Left renal pelvis (tissue), 4 donors: Measurements from ENCODE around the gene ARFGEF2. TPM values are rescaled to one million over a fixed set of nuclear protein-coding genes. Genes with fewer than 3 reads are reported as not detected.
"Not testable (repeated sequence)": the region's sequence is repeated elsewhere in the genome, so short reads cannot be mapped to it uniquely, and the experiment has no call there.

ENCODE experiments used
- DNase-seq, 4 donors: peaks; one replicate each; pipeline ENCODE4 v3.0.0-alpha.2; 2013; ENCODE audit warnings: low read depth in 4 of 4, low spot score in 3 of 4
- polyA plus RNA-seq, 4 donors: library from polyadenylated mRNA; unstranded; fragments of 120-200 nt; gene quantifications; one replicate each; pipeline ENCODE4 v1.2.1, GENCODE V29; 2013; ENCODE audit not compliant: insufficient read length in 4 of 4

ARFGEF2 gene
- polyA plus RNA-seq, 4 donors, result 15.7 to 29.2 (median 28.7) TPM

- no peak for DNase-seq
Observed at GRCh38 chr20:48926821-48927220, 5.3 kb downstream of the ARFGEF2 start.

- no peak for DNase-seq
Observed at GRCh38 chr20:48928832-48929725, 7.6 kb downstream of the ARFGEF2 start.

DNA sequence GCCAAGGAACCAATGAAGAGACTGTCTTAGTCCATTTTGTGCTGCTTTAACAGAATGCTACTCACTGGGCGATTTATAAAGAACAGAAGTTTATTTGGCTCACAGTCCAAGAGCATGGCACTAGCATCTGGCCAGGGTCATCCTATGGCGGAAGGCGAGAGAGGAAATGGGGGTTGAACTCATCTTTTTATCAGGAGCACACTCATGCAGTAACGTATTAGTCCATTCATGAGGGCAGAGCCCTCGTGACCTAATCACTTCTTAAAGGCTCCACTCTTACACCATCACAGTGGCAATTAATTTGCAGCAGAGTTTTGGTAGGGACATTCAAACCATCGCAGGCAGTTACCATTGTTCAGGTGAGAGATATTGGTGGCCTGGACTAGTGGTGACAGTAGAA, 8.5 kb downstream of the ARFGEF2 start:
- DNase-seq, result no peak

DNA sequence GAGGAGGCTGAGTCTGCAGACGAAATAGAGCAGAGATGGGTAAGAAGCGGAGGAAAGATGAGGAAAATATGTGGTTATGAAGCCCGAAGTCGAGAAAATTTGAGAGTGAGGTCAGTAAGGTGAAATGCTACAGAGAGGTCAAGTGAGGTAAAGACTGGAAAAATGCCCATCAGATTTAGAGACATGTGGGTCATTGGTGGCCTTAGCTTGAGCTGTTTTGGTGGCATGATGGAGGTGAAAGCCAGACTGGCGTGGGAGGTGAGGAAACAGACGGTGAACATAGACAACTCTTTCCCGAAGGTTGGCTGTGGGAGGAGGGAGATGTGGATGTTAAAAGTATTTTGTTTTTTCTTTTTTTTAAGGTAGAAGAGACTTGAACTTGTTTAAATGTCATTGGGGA, 9.4 kb downstream of the ARFGEF2 start:
- no peak for DNase-seq

DNA sequence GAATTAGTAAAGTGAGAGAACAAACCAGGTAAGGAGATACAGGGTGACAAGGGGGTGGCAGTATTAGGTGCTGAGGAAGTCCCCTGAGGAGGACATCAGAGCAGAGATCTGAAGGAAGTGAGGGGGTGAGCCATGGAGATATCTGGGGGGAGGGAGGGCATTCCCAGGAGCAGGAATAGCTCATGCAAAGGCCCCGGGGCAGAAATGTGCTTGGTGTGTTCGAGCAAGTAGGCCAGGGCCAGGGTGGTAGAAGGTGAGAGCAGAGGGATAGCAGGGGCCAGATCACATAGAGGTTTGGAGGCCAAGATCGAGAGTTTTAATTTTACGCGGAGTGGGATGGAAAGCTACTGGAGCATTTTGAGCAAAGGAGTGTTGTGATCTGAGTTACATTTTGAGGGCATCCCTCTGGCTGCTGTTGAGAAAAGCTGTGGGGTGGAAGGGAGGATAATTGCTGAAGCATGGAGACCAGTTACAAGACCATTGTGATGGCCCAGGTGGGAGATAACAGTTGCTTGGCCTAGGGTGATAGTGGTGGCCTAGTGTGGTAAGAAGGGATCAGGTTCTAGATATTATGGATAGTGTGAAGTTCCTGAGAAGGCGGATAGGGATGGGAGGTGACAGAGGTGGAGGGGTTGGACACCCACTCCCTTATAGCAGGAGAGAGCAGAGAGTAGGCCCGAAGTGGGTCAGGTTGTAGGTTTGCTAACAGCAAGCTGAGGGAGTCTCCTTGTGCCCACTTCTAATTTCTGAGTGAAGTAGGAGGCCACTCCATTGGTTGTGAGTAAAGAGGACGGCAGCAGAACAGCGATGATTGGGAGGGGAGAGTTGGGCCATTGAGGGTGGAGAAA, 10.2 kb downstream of the ARFGEF2 start:
- no peak for DNase-seq

DNA sequence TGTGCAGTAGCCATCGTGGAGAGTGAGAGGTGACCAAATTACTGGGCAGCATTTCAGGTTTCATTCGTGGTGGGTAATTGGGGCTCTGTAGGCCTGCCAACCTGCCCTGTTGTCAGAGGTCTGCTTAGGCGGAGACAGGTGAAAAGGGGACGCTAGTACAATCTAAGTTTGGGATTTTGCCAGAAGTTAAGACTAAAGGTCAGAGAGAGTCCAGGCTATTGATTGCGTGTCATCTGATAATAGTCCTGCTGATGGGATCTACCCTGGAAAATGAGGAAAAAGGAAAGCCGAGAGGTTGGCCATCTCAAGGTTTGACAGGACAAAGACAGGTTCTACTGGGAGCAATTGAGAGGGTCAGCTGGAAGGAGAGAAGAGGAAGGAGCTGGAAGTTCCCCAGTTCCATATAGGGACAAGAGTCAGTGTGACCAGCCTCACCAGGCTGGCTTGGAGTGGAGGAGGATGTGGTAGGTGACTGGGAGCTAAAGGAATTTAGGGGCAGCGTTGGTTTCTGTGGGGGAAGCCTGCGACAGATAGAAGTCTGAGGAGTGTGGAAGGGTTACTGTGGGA, 10.9 kb downstream of the ARFGEF2 start:
- no peak for DNase-seq

GRCh38 chr20:48933017-48933766, 11.7 kb downstream of the ARFGEF2 start:
- DNase-seq, result no peak

DNA sequence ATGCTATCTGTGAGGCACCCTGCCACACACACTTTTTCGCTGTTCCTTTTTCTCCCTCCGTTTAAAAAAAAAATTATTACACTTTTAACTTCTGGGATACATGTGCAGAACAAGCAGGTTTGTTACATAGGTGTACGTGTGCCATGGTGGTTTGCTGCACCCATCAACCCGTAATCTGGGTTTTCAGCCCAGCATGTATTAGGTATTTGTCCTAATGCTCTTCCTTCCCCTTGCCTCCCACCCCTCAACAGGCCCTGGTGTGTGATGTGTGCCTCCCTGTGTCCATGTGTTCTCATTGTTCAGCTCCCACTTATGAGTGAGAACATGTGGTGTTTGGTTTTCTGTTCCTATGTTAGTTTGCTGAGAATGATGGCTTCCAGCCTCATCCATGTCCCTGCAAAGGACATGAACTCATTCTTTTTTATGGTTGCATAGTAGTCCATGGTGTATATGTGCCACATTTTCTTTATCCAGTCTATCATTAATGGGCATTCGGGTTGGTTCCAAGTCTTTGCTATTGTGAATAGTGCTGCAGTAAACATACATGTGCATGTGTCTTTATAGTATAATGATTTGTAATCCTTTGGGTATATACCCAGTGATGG, 12.9 kb downstream of the ARFGEF2 start:
- not testable (repeated sequence) for DNase-seq

DNA sequence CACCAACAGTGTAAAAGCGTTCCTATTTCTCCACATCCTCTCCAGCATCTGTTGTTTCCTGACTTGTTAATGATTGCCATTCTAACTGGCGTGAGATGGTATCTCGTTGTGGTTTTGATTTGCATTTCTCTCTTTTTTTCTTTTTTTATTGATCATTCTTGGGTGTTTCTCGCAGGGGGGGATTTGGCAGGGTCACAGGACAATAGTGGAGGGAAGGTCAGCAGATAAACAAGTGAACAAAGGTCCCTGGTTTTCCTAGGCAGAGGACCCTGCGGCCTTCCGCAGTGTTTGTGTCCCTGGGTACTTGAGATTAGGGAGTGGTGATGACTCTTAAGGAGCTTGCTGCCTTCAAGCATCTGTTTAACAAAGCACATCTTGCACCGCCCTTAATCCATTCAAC, 13.5 kb downstream of the ARFGEF2 start:
- DNase-seq, result not testable (repeated sequence)

- DNase-seq, result not testable (repeated sequence)
Observed at GRCh38 chr20:48936178-48936577, 14.7 kb downstream of the ARFGEF2 start.

GRCh38 chr20:48937674-48938073, 16.2 kb downstream of the ARFGEF2 start:
- DNase-seq, result no peak

GRCh38 chr20:48938670-48939069, 17.2 kb downstream of the ARFGEF2 start:
- no peak for DNase-seq

- DNase-seq, result no peak
Observed at GRCh38 chr20:48940170-48940569, 18.7 kb downstream of the ARFGEF2 start.

DNA sequence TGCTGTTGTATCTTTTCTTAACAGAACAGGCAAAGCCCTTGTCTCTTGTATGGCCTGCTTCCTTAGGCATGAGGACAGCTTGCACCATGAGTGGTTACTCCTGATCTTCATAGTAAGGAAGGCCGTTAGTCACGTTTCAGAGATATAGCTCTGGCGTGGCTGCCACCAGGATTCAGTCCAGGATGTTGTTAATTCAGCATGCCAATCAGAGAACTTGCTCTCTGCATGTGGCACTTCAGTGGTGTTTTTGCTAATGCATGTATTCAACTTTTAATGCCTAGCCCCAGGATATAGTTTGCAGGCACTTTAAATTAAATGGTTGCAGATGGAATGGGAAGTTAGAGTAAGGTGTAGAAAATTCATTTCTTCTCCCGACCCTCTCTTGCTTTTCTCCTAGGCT, 20.0 kb downstream of the ARFGEF2 start:
- no peak for DNase-seq

GRCh38 chr20:48942730-48943129, 21.2 kb downstream of the ARFGEF2 start:
- DNase-seq, result no peak

DNA sequence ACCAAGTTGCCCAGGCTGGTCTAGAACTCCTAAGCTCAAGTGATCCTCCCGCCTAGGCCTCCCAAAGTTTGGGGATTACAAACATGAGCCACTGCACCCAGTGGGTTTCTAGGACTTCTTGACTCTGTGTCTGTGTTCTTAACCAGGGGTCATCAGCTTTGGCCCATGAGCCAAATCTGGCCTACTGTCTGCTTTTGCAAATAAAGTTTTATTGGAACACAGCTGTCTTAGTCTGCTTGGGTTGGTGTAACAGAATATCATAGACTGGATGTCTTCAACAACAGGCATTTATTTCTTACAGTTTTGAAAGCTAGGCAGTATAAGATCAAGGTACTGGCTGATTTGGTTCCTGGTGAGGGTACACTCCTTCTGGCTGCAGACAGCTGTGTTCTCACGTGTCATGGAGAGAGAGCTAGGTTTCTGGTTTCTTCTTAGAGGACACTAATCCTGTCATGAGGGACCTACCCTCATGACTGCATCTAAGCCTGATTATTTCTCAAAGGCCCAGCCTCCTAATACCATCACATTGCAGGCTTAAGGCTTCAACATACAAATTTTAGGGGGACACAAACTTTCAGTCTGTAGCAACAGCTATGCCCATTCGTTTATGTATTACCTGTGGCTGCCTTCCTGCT, 23.3 kb downstream of the ARFGEF2 start:
- no peak for DNase-seq

DNA sequence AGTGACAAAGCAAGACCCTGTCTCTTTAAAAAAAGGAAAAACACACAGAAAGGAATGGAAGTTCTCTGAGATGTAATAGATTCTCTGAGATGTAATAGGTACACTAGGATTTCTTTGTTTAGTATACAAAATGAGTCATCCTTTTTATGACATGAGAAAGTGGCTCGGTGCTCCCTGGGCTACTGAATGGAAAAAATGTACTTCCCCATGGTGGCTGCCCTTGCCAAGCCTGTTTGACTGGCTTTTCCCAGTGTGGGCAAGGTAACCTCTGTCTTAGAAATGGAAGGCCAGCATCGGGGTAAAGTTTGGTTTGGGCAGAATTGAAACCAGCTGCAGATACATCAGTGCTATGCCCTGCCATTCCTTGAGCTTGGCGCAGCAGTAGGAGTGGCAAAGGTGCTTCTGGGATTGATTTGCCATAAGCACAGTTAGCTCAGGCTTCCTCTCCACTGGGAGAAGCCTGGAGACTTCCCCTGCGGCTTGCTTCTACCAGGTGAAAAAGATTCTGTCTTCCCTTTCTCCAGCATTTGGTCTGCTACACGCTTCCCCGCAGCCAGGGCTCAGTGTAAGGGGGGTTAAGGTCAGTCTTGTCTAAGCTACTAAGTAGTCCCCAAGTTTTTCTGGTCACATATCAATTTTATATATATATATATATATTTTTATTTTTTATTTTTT, 24.5 kb downstream of the ARFGEF2 start:
- DNase-seq, result peak in 1 of 4 donors; percentile 16

- no peak for DNase-seq
Observed at GRCh38 chr20:48948612-48949011, 27.1 kb downstream of the ARFGEF2 start.
